ENCODE measurements around the gene TRPC5OS.

GRCh38 chrX:111831343-111831742 is 44.6 kb upstream of the TRPC5OS start:
- TF ChIP-seq, protein P1, sequence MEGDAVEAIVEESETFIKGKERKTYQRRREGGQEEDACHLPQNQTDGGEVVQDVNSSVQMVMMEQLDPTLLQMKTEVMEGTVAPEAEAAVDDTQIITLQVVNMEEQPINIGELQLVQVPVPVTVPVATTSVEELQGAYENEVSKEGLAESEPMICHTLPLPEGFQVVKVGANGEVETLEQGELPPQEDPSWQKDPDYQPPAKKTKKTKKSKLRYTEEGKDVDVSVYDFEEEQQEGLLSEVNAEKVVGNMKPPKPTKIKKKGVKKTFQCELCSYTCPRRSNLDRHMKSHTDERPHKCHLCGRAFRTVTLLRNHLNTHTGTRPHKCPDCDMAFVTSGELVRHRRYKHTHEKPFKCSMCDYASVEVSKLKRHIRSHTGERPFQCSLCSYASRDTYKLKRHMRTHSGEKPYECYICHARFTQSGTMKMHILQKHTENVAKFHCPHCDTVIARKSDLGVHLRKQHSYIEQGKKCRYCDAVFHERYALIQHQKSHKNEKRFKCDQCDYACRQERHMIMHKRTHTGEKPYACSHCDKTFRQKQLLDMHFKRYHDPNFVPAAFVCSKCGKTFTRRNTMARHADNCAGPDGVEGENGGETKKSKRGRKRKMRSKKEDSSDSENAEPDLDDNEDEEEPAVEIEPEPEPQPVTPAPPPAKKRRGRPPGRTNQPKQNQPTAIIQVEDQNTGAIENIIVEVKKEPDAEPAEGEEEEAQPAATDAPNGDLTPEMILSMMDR (IDR thresholded peaks at IDR 0.05) = no peak
- TF ChIP-seq POLR2A (IDR thresholded peaks at IDR 0.05) = no peak
